Small intestine (tissue), 7 donors: ENCODE results near the gene ANKS1B. TPM values are rescaled to one million over a fixed set of nuclear protein-coding genes. Genes with fewer than 3 reads are reported as not detected.

Experiments
- DNase-seq, 2 donors: peaks; one replicate each; pipeline versions ENCODE4 v3.0.0 to v3.0.0-alpha.2; 2013
- FAIRE-seq: peaks from 2 replicates; lab custom pipeline; 2012; peaks lifted over from hg19 to GRCh38; lab: Jason Lieb, UNC
- H3K27ac ChIP-seq, 3 donors: one replicate each; pipeline ENCODE4 v1.5.1; 2013; ENCODE audit warnings: low read length in 2 of 3, mild to moderate bottlenecking in 2 of 3, control low read depth in 1 of 3, inconsistent platforms in 1 of 3, low read depth in 1 of 3, moderate library complexity in 1 of 3
- H3K27me3 ChIP-seq, 3 donors: one replicate each; pipeline ENCODE4 v1.6.1; 2013; ENCODE audit warnings: low read length in 3 of 3, inconsistent platforms in 1 of 3; ENCODE audit not compliant: control insufficient read depth in 3 of 3, insufficient read depth in 3 of 3
- H3K36me3 ChIP-seq, 3 donors: one replicate each; pipeline ENCODE4 v1.6.1; 2013; ENCODE audit warnings: low read length in 3 of 3, inconsistent platforms in 1 of 3, low read depth in 1 of 3, mild to moderate bottlenecking in 1 of 3, moderate library complexity in 1 of 3; ENCODE audit not compliant: control insufficient read depth in 3 of 3, insufficient read depth in 2 of 3
- H3K4me1 ChIP-seq, 3 donors: one replicate each; pipeline ENCODE4 v1.6.1; 2013; ENCODE audit warnings: low read length in 2 of 3, inconsistent platforms in 1 of 3, low read depth in 1 of 3, mild to moderate bottlenecking in 1 of 3, moderate library complexity in 1 of 3; ENCODE audit not compliant: control insufficient read depth in 3 of 3, insufficient read depth in 2 of 3
- H3K4me3 ChIP-seq, 3 donors: one replicate each; pipeline ENCODE4 v1.5.1; 2013; ENCODE audit warnings: low read length in 3 of 3, control low read depth in 1 of 3, inconsistent platforms in 1 of 3, low read depth in 1 of 3, mild to moderate bottlenecking in 1 of 3, moderate library complexity in 1 of 3
- H3K9me3 ChIP-seq, 2 donors: one replicate each; pipeline ENCODE4 v1.6.1; 2013; ENCODE audit warnings: low read depth in 1 of 2, low read length in 1 of 2; ENCODE audit not compliant: control insufficient read depth in 2 of 2, insufficient read depth in 1 of 2
- WGBS, 3 donors: extraction: QIAGEN DNeasy Blood & Tissue Kit; methylation state at CpG; one replicate each; pipeline ENCODE4 v1.1.7; 2013; 5-methylcytosine and 5-hydroxymethylcytosine counted together
- polyA plus RNA-seq, 4 donors: library from polyadenylated mRNA; stranded (reverse) in 3 of 4; unstranded in 1 of 4; fragments of 200-250 nt in 3 of 4; fragments of 120-200 nt in 1 of 4; gene quantifications; one replicate each; pipeline versions ENCODE4 v1.2.1 to v1.2.3, GENCODE V29; 2013
- donor health status: healthy with polysubstance abuse.
- donor health status: control.
- donor health status: control.
- donor health status: Bipolar disorder and iron deficiency.
- donor health status: healthy.

The ANKS1B gene
- polyA plus RNA-seq, 4 donors = 0.44 to 0.72 TPM; not detected in 2

DNA sequence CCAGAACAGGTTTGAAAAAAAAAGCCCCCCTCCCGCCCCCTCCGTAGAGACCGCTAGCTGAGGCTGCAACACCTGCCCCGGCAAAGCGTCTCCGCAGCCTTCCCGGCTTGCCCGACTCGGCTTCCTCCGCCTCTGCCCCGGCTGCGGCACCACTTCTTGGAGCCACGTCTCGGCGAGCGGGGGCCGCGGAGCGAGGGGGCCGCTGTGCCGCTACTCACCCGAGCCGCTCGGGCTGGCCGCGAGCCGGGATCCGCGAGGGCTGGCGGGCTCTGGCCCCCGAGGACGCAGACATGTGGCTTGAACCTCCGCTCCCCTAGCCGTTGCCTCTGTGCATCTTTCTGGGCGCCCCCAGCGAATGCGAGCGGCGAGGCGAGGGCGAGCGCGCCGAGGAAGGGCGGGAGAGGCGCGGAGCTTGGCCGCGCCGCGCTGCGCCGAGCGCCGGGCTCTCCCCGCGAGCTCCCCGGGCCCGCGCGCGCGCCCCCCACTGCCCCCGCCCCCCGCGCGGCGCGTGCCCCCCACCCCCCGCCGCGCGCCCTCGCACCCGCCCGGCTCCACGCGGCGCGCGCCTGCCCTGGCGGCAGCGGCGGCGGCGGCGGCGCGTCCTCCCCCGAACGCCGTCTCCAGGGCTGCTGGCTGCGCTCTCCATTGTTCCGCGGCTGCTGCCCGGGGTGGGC, 1090.2 kb downstream of the ANKS1B start:
- no peak for FAIRE-seq
- DNase-seq = no peak
- Histone ChIP-seq H3K27ac (no peak overlapping the region), H3K27me3 (peaks cover 13 to 44% (median 16%) of the 10 kb centered on the region in 3 donors), H3K9me3 (no peaks in the 10 kb centered on the region), H3K4me3 (peak overlapping the region in 1 of 3 donors; percentile 10), H3K4me1 (no peaks in the 10 kb centered on the region), H3K36me3 (no peaks in the 10 kb centered on the region)
- WGBS, 3 donors = 2 to 7% (median 6%) methylated on average over 41 to 96 of the region's 96 CpGs

DNA sequence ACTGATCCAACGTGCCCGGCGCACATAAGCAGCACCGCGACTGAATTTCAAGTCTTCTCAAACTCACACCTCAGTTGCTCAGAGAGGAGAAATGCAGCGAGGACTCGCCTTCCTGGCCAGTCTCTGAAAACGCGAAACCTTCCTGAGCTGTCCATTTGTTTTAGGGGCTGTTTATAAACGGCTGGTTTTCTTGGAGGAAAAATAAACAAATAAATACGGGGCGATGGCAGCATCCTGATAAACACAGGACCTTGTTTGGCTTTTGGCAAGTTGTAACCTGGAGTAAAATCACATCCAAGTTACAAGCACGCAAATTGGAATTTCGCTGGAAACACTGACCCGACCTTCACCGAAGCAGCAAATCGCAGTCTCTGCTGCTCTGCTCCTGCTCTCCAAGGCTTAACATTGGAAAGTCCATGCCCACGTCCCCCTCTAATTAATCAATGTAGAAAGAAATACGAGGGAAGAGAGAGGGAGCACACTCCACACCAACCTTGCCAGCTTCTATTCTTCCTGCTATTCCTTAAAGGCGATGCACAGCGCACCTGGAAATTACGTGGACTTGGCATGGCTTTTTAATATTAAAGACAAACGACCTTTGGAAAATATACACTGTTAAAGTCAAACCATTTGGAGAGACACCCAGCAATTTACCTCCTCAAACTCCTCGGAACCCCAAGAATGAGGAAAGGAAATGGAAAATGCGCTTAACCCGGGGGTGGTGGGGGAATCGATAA, 1090.9 kb downstream of the ANKS1B start:
- 5 to 8% (median 7%) methylated on average over 27 of the region's 27 CpGs for WGBS, 3 donors

DNA sequence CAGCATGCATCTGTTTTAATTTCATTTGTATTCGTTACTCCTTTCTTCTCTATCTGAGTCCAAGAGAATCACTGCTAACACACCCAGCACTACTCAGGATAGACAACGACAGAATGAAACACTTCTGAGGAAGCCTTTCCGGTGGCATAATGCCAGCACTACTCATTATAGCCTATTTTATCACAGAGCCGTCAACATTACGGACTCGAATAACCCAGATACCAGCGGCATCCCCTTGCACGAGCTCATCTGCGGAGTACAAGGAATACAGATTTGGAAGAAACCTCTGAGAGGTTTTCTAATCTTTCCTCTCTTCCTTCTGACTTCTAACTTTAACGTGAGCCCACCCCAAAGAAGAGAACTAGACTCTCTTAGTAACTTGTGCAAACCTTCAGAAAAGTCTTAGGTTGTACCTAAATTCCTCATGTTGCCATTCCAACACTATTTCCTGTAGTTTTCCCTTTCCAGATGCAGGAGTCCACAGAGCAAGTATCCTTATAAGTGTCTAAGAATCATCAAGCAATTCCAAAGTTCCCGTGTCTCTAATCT, 1091.5 kb downstream of the ANKS1B start:
- H3K4me3 ChIP-seq = no peak overlapping the region
- no peaks in the 10 kb centered on the region for H3K36me3 ChIP-seq
- no peaks in the 10 kb centered on the region for H3K4me1 ChIP-seq
- no peak overlapping the region for H3K27ac ChIP-seq
- WGBS, 3 donors = 16 to 20% (median 17%) methylated on average over 11 of the region's 11 CpGs
- no peak for FAIRE-seq
- DNase-seq = no peak
- H3K9me3 ChIP-seq = no peaks in the 10 kb centered on the region
- peaks cover 15 to 41% (median 16%) of the 10 kb centered on the region in 3 donors for H3K27me3 ChIP-seq

More for the DNA sequence above, 1090.9 kb downstream of the ANKS1B start:
- Histone ChIP-seq H3K36me3 (no peaks in the 10 kb centered on the region), H3K9me3 (no peaks in the 10 kb centered on the region), H3K27me3 (peaks cover 13 to 41% (median 16%) of the 10 kb centered on the region in 3 donors), H3K27ac (no peak overlapping the region), H3K4me1 (no peaks in the 10 kb centered on the region), H3K4me3 (no peak overlapping the region)
- DNase-seq (no peak), FAIRE-seq (no peak)

DNA sequence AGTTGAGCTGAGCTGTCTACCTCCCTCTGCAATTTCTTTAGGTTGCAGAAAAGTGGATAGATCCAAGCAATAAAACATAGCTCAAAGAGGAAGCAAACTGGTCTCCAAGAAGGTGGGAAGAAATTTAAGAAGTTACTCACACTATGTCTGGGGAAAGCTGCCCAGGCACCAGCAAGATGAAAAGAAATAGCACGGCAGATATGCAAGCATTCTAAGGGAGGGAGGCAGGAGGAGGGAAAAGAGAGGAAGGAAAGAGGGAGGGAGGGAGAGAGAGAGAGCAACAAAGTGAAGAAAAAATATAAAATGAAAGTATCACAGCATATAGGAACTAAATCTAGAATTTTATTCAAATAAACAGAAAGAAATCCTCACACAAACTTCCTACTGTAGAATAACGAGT, 1099.0 kb downstream of the ANKS1B start:
- 44 to 50% (median 49%) methylated on average over 2 of the region's 2 CpGs for WGBS, 3 donors
- no peak for DNase-seq
- no peak for FAIRE-seq

DNA sequence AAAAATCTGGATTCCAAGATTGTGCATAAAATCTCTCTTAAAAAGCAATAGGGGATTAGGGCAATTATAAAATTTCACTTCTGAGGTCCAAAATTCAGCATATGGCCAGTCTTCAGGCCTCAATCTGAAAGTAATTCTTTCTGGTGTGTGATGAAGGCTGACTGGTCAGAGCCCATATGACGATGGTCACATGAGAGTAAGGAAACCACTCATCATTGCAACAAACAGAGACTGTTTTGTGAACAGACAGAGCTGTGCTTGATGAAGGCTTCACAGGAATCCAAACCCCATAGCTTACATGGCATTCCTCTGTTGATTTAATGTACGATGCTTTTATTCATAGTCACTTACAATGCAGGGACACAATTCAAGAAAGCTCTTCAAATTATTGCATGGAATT, 1101.5 kb downstream of the ANKS1B start:
- Histone ChIP-seq H3K27ac (no peak overlapping the region), H3K27me3 (peaks cover 0 to under 1% (median 0%) of the 10 kb centered on the region in 3 donors), H3K4me3 (no peak overlapping the region), H3K36me3 (no peaks in the 10 kb centered on the region), H3K4me1 (no peaks in the 10 kb centered on the region), H3K9me3 (no peaks in the 10 kb centered on the region)
- DNase-seq (no peak), FAIRE-seq (no peak)
- WGBS, 3 donors = 60 to 68% (median 66%) methylated on average over 2 of the region's 2 CpGs

More for the DNA sequence above, 1099.0 kb downstream of the ANKS1B start:
- H3K27ac ChIP-seq = no peak overlapping the region
- H3K27me3 ChIP-seq = peaks cover 0 to 2% (median 0%) of the 10 kb centered on the region in 3 donors
- H3K4me1 ChIP-seq = no peaks in the 10 kb centered on the region
- no peak overlapping the region for H3K4me3 ChIP-seq
- H3K9me3 ChIP-seq = no peaks in the 10 kb centered on the region
- H3K36me3 ChIP-seq = no peaks in the 10 kb centered on the region

DNA sequence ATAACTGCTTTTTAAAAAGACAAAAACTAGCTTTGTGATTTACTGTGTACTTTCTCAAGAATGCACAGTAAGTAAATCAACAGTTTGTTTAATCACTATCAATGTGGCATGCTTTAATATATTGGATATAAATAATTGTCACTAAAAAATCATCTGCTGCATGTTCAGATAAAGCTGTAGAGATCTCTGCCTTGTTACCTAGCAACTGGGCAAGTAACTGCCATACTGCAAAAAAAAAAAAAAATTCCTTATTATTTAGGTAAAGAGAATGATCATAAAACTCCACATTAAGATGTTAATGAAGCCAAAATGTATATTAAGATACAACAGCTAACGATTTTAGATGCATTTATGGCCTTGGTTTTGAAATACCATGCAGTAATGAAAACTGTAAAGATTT, 1102.2 kb downstream of the ANKS1B start:
- H3K27ac ChIP-seq = no peak overlapping the region
- FAIRE-seq = no peak
- 34 to 40% (median 36%) methylated on average over 1 of the region's 1 CpG for WGBS, 3 donors
- no peaks in the 10 kb centered on the region for H3K9me3 ChIP-seq
- no peaks in the 10 kb centered on the region for H3K4me1 ChIP-seq
- no peaks in the 10 kb centered on the region for H3K27me3 ChIP-seq
- no peak overlapping the region for H3K4me3 ChIP-seq
- no peak for DNase-seq
- no peaks in the 10 kb centered on the region for H3K36me3 ChIP-seq

DNA sequence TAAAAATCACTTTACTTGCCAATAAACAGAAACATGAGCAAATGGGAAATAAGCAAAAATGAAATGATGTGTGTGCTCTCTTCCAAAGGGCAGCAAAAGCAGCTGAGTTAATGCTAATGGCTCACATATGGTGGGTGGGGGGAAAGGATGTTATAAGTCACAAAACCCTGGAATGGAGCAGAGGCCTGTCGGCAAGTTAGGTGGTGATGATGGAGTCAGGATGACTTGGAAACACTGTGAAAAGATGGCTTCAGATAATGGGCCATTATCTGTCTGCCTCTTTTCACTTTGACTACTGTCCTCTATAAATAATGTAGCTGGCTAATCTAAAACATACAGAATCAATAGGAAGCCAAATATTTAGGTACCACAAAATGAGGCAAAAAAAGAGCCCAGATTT, 1111.0 kb downstream of the ANKS1B start:
- H3K36me3 ChIP-seq = no peaks in the 10 kb centered on the region
- no peak for DNase-seq
- no peak overlapping the region for H3K27ac ChIP-seq
- peaks cover 0 to under 1% (median 0%) of the 10 kb centered on the region in 3 donors for H3K27me3 ChIP-seq
- WGBS, 3 donors = 61 to 76% (median 70%) methylated on average over 1 of the region's 1 CpG
- no peaks in the 10 kb centered on the region for H3K9me3 ChIP-seq
- H3K4me3 ChIP-seq = no peak overlapping the region
- no peaks in the 10 kb centered on the region for H3K4me1 ChIP-seq
- FAIRE-seq = no peak

DNA sequence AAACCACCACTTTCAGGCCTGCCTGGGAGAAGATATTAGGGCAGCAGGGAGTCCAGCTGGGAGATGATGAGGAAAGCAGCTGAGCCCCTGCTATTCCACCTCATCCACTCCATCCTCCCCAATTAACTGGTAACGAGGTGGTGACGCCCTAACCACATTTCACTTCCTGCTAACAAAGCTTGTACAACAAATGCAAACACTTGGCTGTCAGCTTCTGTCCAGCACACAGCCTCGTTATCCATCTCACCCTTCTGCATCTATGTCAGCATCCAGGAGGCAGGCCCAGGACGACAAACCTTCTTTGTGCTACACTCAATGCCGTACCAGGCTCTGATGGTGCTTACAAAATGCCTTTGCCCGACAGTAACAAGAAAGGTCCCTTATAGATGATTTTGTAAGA, 1114.2 kb downstream of the ANKS1B start:
- H3K36me3 ChIP-seq = no peaks in the 10 kb centered on the region
- no peak overlapping the region for H3K4me3 ChIP-seq
- no peaks in the 10 kb centered on the region for H3K9me3 ChIP-seq
- no peak for DNase-seq
- FAIRE-seq = no peak
- H3K27me3 ChIP-seq = peaks cover 0 to 3% (median 0%) of the 10 kb centered on the region in 3 donors
- H3K27ac ChIP-seq = no peak overlapping the region
- no peaks in the 10 kb centered on the region for H3K4me1 ChIP-seq
- WGBS, 3 donors = 38 to 46% (median 42%) methylated on average over 6 of the region's 6 CpGs
